PC-3 (cell line): ENCODE measurements around the gene CTNNA3. TPM values are rescaled to one million over a fixed set of nuclear protein-coding genes. Genes with fewer than 3 reads are reported as not detected.

ENCODE experiments used
- ATAC-seq: fragments of 200-7000 bp; cut with Tn5 transposase; 2 replicates; pipeline ENCODE4 v1.9.1; 2020; ENCODE audit warnings: mild to moderate bottlenecking, moderate library complexity
- BruUV-seq: library from RNA; stranded (reverse); fragments of 400-500 nt; replicated peaks from 2 replicates; lab custom pipeline; 2021; lab: Mats Ljungman, UMichigan
- CTCF ChIA-PET: fragments of 300-600 bp; sonication (Branson Sonifier 250); formaldehyde crosslinking; loops from one replicate; lab custom pipeline; 2022; ENCODE audit warnings: antibody characterized with exemption; lab: Charles Lee
- POLR2A ChIA-PET: fragments of 300-600 bp; sonication (Branson Sonifier 250); formaldehyde crosslinking; loops from one replicate; lab custom pipeline; 2022; ENCODE audit warnings: antibody characterized with exemption; ENCODE audit not compliant: unreplicated experiment; lab: Charles Lee
- DNase-seq: peaks from one replicate; pipeline ENCODE4 v3.0.0-alpha.2; 2015
- H2AFZ ChIP-seq: fragments of 300-600 bp; sonication (generic); 2 replicates; pipeline ENCODE4 v1.6.0; 2016; ENCODE audit warnings: antibody characterized with exemption, low read length
- H3F3A ChIP-seq: fragments of 300-600 bp; sonication (generic); one replicate; pipeline ENCODE4 v1.6.0; 2017; ENCODE audit warnings: antibody characterized with exemption, low read length, control low read depth, mild to moderate bottlenecking; ENCODE audit not compliant: unreplicated experiment
- H3K27ac ChIP-seq: fragments of 300-600 bp; sonication (generic); 2 replicates; pipeline ENCODE4 v1.5.1; 2016; ENCODE audit warnings: mild to moderate bottlenecking, low read length
- H3K27me3 ChIP-seq: fragments of 300-600 bp; sonication (generic); 2 replicates; pipeline ENCODE4 v1.6.1; 2016; ENCODE audit warnings: low read length, mixed read lengths
- H3K36me3 ChIP-seq: fragments of 300-600 bp; sonication (generic); 2 replicates; pipeline ENCODE4 v1.6.1; 2016; ENCODE audit warnings: low read depth, mixed run types, low read length, mixed read lengths
- H3K4me1 ChIP-seq: fragments of 300-600 bp; sonication (generic); 2 replicates; pipeline ENCODE4 v1.5.1; 2016; ENCODE audit warnings: low read length; ENCODE audit not compliant: insufficient read depth
- H3K4me2 ChIP-seq: fragments of 300-600 bp; sonication (generic); 2 replicates; pipeline ENCODE4 v1.6.0; 2016; ENCODE audit warnings: low read length
- H3K4me3 ChIP-seq: fragments of 300-600 bp; sonication (generic); 2 replicates; pipeline ENCODE4 v1.5.1; 2016; ENCODE audit warnings: mild to moderate bottlenecking, low read length, mixed read lengths
- H3K79me2 ChIP-seq: fragments of 300-600 bp; sonication (generic); 2 replicates; pipeline ENCODE4 v1.6.1; 2017; ENCODE audit warnings: low read length, mixed read lengths
- H3K9ac ChIP-seq: fragments of 300-600 bp; sonication (generic); 2 replicates; pipeline ENCODE4 v1.6.0; 2016; ENCODE audit warnings: mild to moderate bottlenecking, low read length
- H3K9me2 ChIP-seq: fragments of 300-600 bp; sonication (generic); replicated peaks from 2 replicates; pipeline ENCODE4 v1.6.1; 2016; ENCODE audit warnings: mixed run types, low read length, mixed read lengths
- H3K9me3 ChIP-seq: fragments of 300-600 bp; sonication (generic); 2 replicates; pipeline ENCODE4 v1.6.1; 2016; ENCODE audit warnings: low read length, mixed read lengths
- H4K20me1 ChIP-seq: fragments of 300-600 bp; sonication (generic); 2 replicates; pipeline ENCODE4 v1.6.1; 2016; ENCODE audit warnings: low read length, mixed read lengths
- EZH2 ChIP-seq: fragments of 300-600 bp; sonication (generic); IDR thresholded peaks from one replicate; pipeline ENCODE4 v1.6.1; 2017; ENCODE audit warnings: antibody characterized with exemption, mild to moderate bottlenecking, low read length; ENCODE audit not compliant: unreplicated experiment
- EZH2phosphoT487 ChIP-seq: fragments of 300-600 bp; sonication (generic); IDR thresholded peaks from 2 replicates; pipeline ENCODE4 v1.6.1; 2018; ENCODE audit warnings: mild to moderate bottlenecking, antibody characterized with exemption, low read length, borderline replicate concordance
- intact Hi-C: fragments of 100-400 bp; cut with micrococcal nuclease; formaldehyde crosslinking; loops from 2 replicates; pipeline ENCODE4 v1.9.0; 2023
- total RNA-seq: library from RNA; depleted of rRNA; stranded (reverse); fragments of >200 nt; gene quantifications from 2 replicates; pipeline ENCODE4 v1.2.3, GENCODE V29; 2014
- TF ChIP-seq, protein P1 (sequence below): fragments of 300-600 bp; sonication (generic); conservative IDR thresholded peaks from 2 replicates; pipeline ENCODE4 v1.5.1; 2017; ENCODE audit warnings: antibody characterized with exemption, low read depth, mild to moderate bottlenecking, low read length

Gene CTNNA3
- total RNA-seq, 1 experiment from 2014 or later = 1.9 TPM

GRCh38 chr10:67452892-67453291 lies 243.1 kb downstream of the CTNNA3 start:
- H3K79me2 ChIP-seq = no peaks in the 10 kb centered on the region
- no peaks in the 10 kb centered on the region for H4K20me1 ChIP-seq
- intact Hi-C loops = no loop called here
- no peak overlapping the region for H2AFZ ChIP-seq
- DNase-seq = no peak
- no peak overlapping the region for H3K4me3 ChIP-seq
- no peak overlapping the region for H3K27ac ChIP-seq
- H3K4me1 ChIP-seq = no peaks in the 10 kb centered on the region
- no peaks in the 10 kb centered on the region for H3K36me3 ChIP-seq
- no peak overlapping the region for H3K9ac ChIP-seq
- TF ChIP-seq EZH2phosphoT487 (no peak), EZH2 (no peak)
- TF ChIP-seq, protein P1, sequence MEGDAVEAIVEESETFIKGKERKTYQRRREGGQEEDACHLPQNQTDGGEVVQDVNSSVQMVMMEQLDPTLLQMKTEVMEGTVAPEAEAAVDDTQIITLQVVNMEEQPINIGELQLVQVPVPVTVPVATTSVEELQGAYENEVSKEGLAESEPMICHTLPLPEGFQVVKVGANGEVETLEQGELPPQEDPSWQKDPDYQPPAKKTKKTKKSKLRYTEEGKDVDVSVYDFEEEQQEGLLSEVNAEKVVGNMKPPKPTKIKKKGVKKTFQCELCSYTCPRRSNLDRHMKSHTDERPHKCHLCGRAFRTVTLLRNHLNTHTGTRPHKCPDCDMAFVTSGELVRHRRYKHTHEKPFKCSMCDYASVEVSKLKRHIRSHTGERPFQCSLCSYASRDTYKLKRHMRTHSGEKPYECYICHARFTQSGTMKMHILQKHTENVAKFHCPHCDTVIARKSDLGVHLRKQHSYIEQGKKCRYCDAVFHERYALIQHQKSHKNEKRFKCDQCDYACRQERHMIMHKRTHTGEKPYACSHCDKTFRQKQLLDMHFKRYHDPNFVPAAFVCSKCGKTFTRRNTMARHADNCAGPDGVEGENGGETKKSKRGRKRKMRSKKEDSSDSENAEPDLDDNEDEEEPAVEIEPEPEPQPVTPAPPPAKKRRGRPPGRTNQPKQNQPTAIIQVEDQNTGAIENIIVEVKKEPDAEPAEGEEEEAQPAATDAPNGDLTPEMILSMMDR = no peak
- H3F3A ChIP-seq = no peaks in the 10 kb centered on the region
- no peaks in the 10 kb centered on the region for H3K9me2 ChIP-seq
- no peaks in the 10 kb centered on the region for H3K9me3 ChIP-seq
- no peak overlapping the region for H3K4me2 ChIP-seq
- POLR2A ChIA-PET = no interaction called here
- peaks cover 36% of the 10 kb centered on the region; the same call in 1 of the 2 replicates for H3K27me3 ChIP-seq
- BruUV-seq = no TSS peak
- CTCF ChIA-PET = no interaction called here
- ATAC-seq = no peak

DNA sequence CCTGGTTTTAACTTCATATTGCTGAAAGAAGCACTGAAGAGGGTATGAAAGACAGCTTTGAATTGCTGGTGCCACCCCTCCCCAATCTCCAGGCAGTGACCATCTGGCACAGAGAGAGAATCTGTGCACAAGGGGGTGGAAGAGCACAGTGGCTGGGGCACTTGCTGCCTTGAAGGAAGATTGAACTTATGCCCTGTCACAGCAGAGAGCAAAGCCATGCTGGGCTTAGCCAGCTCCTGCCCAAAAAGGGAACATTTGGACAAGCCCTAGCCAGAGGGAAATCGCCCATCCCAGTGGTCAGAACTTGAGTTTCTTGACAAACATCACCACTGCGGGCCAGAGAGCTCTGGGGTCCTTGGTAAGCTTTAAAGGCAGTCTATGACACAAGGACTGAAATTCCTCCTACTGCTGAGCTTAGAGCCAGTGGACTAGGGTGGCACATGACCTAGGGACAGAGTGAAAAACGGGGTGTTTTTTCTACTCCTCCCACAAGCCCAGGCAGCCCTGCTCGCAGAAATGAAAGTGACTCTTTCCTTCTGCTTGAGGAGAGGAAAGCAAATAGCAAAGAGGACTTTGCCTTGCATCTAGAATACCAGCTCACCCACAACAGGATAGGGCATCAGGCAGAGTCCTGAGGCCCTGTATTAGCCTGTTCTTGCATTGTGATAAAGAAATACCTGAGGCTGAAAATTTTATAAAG lies 257.2 kb downstream of the CTNNA3 start:
- Histone ChIP-seq H4K20me1 (no peaks in the 10 kb centered on the region), H3K4me3 (no peak overlapping the region), H3K27ac (no peak overlapping the region), H3K4me1 (no peaks in the 10 kb centered on the region), H2AFZ (no peak overlapping the region), H3K9me2 (no peaks in the 10 kb centered on the region), H3K9ac (no peak overlapping the region), H3K9me3 (no peaks in the 10 kb centered on the region), H3K27me3 (peaks cover 41% of the 10 kb centered on the region), H3K36me3 (no peaks in the 10 kb centered on the region), H3K4me2 (no peak overlapping the region), H3K79me2 (no peaks in the 10 kb centered on the region), H3F3A (no peaks in the 10 kb centered on the region)
- intact Hi-C loops = no loop called here
- ChIA-PET POLR2A (interaction anchor here (0.5 kb wide), 1 partner anchor 111 kb away, joined by 3 read pairs; no protein-coding TSS in a partner anchor), CTCF (no interaction called here)
- DNase-seq (no peak), ATAC-seq (peak; percentile 37)
- BruUV-seq = no TSS peak
- no peak for TF ChIP-seq EZH2phosphoT487
- TF ChIP-seq, protein P1 = no peak
- no peak for TF ChIP-seq EZH2

DNA sequence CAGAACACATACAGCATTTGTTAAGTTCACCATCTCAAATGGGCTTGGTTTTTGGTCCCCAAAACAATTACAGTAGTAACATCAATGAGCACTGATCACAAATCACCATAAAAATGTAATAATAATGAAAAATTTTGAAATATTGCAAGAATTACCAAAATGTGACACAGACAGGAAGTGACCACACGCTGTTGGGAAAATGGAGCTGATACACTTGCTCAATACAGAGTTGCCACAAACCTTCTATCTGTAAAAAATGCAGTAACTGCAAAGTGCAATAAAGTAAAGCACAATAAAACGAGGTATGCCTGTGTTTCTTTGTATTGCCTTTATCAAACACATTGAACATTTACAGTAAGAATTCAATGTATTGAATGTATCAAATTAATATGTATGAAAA lies 262.7 kb downstream of the CTNNA3 start:
- CTCF ChIA-PET = no interaction called here
- no peak for ATAC-seq
- H3K9ac ChIP-seq = no peak overlapping the region
- DNase-seq = no peak
- intact Hi-C loops = no loop called here
- POLR2A ChIA-PET = no interaction called here
- H2AFZ ChIP-seq = no peak overlapping the region
- no peaks in the 10 kb centered on the region for H3K9me3 ChIP-seq
- H3K36me3 ChIP-seq = no peaks in the 10 kb centered on the region
- TF ChIP-seq, protein P1 = no peak
- TF ChIP-seq EZH2 (no peak), EZH2phosphoT487 (no peak)
- no peaks in the 10 kb centered on the region for H3K79me2 ChIP-seq
- H3K4me1 ChIP-seq = no peaks in the 10 kb centered on the region
- no peak overlapping the region for H3K4me3 ChIP-seq
- H3F3A ChIP-seq = no peaks in the 10 kb centered on the region
- no peaks in the 10 kb centered on the region for H3K9me2 ChIP-seq
- peaks cover 43% of the 10 kb centered on the region for H3K27me3 ChIP-seq
- no peak overlapping the region for H3K4me2 ChIP-seq
- BruUV-seq = no TSS peak
- H3K27ac ChIP-seq = no peak overlapping the region
- no peaks in the 10 kb centered on the region for H4K20me1 ChIP-seq
